ENCODE results near the gene RPIA. TPM values are rescaled to one million over a fixed set of nuclear protein-coding genes. Genes with fewer than 3 reads are reported as not detected.

The RPIA gene
- total RNA-seq, 2 donors from 2014 or later: 9.2 to 10.9 TPM

DNA sequence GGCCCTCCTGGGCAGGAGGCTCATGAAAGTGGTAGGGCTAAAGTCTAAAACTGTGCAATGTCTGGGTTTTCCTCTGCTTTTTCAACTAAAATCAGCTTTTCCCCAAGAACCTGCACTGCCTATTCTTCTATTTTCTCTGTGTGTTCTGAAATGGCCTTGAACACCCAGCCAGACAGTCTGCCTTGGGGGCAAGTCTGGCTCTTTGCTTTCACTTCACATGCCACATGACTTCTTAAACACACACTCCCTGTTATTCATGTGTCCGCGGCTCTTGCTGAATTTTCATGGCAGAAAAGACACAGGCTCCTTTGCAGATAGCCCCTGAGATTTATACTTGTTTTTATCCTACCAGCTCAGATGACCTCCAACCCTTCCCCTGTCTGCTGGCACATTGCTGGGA lies 10.6 kb upstream of the RPIA start:
- no peak for DNase-seq (ENCODE audit: low spot score)
- intact Hi-C loops (cut with DNase I): no loop called here

DNA sequence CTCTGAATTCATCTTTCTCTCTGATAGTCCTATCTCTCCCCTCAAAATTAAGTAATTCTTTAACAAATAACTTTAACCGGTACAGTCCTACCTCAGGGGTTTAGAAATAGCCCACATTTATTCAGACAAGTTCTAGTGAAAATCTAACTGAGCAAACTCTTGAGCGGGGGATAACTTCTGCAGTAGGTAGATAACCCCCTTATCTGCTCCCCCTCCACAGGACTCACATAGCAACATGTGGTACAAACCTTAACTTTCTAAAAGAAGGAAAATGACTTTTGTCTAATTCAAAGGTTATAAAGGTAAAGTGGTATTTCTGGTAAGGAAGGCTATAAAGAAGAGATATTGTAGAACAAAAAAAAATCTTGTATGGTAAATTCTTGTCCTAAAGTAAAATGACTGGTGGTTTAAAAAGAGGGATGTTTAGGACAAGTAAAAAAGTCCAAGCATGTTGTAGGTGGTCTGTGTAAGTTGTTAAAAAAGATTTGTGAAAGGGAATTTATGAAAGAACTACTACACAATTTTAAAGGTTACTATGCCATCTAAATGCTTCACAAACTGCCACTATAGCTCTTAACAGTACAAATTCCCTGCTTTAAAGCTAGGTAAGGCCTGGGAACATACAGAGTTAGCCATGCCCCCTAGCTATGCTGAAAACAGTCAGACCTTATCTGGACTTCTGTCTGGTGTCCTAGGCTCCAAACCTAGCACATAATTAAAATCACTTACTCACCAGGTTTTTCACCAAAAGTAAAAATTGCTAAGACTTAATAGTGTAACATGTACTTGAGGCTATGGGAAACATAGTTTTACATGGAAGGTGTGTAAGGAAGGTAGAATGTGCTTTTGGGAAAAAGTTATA lies 8.1 kb upstream of the RPIA start:
- DNase-seq (ENCODE audit: low spot score): no peak

DNA sequence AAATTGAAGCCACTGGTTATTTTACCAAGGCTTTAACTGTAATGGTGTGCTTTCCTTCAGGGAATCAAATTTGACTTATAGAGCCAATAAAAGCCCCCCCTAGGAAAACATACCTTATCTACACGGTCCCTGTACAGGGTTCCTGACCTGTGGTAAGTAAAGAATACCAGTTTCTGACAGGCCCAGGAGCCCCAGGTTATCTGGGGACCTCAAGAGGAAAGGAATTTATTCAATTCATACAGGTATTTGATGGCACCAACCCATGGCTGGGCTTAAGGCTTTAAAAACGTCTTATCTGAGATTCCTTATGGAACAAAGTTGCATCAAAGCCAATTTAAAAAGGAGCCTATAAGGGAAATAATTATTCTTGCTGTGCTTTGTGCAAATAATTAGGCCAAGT lies 7.0 kb upstream of the RPIA start:
- no peak for DNase-seq (ENCODE audit: low spot score)
- intact Hi-C loops (cut with DNase I): no loop called here

More for the DNA sequence above, 8.1 kb upstream of the RPIA start:
- intact Hi-C loops (cut with DNase I): no loop called here

DNA sequence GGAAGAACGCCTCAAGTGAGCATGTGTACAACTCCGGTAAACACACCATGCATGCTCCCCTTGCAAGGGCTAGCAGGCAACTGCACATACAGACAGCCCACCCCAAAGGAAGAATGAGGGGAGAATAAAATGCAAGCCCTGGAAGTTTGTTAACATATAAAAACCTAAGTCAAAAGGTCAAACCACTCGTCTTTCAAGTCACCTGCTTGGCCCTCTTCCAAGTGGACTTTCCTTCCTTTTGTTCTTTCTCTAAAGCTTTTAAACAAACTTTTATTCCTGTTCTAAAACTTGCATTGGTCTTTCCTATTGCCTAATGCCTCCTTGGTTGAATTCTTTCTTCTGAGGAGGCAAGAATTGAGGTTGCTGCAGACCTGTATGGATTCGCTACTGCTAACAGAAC lies 5.2 kb upstream of the RPIA start:
- intact Hi-C loops (cut with DNase I): no loop called here
- no peak for DNase-seq (ENCODE audit: low spot score)

DNA sequence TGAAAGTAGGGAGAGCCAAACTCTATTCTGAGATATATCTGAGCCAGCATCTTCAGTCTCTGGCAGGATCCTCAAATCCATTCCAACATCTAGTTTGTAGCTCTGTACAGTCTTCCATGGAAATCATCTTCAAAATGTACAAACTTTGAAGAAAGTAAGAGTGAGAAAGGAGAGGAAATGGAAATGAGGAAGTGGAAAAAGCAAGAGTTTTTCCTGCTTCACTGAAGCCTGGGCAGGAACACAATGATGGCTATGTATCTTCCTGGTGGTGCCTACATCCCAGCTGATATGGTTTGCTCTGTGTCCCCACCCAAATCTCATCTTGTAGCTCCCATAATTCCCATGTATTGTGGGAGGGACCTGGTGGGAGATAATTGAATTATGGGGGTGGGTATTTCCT lies 4.1 kb upstream of the RPIA start:
- intact Hi-C loops (cut with DNase I): no loop called here

DNA sequence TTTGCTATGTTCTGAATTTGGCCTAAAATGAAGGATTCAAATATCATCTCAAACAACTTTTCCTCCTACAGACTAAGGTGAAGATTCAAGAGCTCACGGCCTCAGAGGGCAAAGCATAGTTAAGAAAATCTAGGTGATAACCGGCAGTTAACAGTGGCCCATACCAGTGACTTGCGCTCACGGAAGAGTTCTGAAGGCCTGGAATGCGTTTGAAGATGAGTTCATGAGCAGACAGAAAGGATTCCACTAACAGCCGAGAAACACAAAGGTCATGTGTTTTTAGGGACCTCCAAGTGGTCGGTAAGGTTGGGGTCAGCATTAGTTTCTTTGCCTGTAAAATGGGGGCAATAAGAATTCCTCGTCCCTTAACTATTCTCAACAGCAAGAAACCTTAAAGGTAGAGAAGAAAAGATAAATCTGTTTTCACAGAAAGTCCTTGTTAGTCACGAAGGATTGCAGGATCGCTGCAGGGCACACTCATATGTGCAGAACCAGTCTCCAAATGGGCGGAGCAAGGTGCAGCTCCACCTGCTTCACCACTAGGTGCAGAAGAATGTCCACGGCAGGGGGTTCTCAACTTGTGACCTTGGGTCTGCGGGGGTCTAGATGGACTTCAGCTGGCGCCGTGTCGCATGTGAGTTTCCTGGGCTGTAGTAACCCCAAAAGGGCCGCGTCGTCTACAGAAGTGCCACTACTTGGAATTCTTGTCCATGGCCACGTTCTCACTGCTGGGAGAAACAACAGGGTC lies 708 bp upstream of the RPIA start:
- intact Hi-C loops (cut with DNase I): no loop called here
- no peak for DNase-seq (ENCODE audit: low spot score)

More for the DNA sequence above, 4.1 kb upstream of the RPIA start:
- no peak for DNase-seq (ENCODE audit: low spot score)

DNA sequence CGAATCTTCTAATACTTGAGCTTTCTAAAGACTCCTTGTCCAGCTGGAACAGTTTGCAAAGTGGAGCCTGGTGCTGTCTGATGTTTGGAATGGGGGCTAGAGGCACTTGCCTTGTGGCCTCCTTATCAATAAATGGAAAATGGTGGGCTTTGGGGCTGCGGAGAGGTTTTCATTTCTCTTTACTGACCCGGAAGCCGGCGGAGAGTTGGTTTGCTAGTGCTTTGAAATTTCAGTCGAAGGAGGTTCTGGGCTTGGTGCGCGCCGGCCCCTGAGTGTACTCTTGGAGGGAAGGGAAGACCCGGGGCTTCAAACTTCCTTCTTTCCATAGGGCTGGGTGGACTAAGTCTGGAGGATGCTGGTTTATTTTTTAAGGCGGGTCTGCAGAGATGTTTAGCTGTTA lies 714 bp downstream of the RPIA start:
- intact Hi-C loops (cut with DNase I): no loop called here
- no peak for DNase-seq (ENCODE audit: low spot score)

DNA sequence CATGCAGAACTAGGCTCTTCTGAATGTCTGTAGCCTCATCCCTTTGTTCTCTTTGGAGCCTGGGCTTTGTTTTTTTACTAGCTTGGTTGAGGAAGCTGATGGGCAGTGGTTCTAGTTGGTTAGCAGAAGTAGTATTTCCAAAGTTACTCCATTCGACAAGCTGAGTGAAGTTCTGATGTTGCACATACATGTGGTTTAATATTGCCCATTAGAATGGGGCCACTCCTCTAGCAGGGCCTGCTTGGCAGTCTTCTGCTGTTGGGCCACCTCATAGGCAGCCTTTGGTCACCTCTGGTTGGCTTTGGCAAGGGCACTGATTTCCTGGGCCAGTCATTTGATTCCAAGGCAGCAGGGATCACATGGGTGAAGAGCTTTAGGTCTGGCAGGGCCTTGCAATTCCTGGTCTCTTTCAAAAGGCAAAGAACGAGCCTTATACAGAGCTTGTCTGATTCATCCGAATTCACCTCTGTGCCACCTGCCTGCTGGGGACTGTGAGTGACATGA lies 2.5 kb downstream of the RPIA start:
- intact Hi-C loops (cut with DNase I): no loop called here
- no peak for DNase-seq (ENCODE audit: low spot score)

DNA sequence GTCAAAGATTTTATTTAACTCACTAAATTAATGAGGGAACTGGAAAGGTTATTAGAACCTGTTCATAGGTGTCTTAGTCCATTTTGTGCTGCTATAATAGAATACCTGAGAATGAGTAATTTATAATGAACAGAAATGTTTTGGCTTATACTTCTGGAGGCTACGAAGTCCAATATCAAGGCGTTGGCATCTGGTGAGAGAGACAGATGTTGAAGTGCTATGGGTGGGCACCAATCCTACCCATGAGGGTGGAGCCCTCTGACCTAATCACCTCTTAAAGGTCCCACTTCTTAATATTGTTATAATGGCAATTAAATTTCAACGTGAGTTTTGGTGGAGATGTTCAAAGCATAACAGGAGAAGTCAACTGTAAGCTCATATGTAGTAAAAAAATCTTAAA lies 5.1 kb downstream of the RPIA start:
- no peak for DNase-seq (ENCODE audit: low spot score)
- intact Hi-C loops (cut with DNase I): no loop called here

DNA sequence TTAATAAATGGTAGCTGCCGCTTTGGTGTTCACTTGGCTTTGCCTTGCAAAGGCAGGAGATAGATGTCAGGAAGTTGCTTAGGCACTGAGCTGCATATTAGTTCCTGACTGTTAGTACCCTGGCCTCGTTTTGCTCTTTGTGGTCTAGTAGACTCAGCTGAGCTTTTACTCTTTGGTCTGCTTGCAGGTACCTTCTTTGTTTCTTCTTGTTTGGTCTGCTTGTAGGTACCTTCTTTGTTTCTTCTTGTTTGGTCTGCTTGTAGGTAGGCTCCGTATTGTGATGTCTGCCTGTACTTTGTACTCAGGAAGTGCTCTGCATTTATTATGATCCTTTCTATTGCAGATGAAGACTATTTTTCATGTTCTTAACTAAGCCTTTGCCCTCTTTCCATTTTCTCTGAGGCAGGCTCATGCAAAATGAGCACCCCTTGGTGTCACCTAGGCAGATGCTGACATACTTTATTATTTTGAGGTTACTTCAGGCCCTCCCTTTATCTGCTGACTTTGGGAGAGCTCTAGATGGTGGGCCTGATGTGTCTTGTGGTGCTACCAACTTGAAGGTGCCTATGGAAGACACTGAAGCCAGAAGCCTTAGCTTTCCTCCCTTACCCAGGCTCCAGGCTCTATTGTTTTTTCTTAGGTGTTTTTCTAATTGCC lies 6.0 kb downstream of the RPIA start:
- intact Hi-C loops (cut with DNase I): no loop called here
- DNase-seq (ENCODE audit: low spot score): no peak

DNA sequence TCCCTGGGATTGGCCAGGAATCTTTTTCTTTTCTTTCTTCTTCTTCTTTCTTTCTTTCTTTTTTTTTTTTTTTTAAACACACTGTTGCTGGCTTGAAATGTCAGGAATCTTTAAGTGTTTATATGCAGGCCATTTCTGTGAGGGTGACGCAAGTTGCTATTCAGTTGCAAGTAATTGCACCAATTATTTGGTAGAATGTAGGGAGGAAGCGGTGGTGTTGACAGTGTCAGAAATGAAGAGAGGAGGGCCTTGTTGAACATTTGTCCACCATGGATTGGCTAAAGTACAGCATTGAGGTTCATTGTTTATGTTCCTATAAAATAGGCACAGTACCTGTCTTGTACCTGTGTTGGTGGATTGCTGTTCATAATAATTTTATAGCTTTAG lies 6.5 kb downstream of the RPIA start:
- no peak for DNase-seq (ENCODE audit: low spot score)
- intact Hi-C loops (cut with DNase I): no loop called here

DNA sequence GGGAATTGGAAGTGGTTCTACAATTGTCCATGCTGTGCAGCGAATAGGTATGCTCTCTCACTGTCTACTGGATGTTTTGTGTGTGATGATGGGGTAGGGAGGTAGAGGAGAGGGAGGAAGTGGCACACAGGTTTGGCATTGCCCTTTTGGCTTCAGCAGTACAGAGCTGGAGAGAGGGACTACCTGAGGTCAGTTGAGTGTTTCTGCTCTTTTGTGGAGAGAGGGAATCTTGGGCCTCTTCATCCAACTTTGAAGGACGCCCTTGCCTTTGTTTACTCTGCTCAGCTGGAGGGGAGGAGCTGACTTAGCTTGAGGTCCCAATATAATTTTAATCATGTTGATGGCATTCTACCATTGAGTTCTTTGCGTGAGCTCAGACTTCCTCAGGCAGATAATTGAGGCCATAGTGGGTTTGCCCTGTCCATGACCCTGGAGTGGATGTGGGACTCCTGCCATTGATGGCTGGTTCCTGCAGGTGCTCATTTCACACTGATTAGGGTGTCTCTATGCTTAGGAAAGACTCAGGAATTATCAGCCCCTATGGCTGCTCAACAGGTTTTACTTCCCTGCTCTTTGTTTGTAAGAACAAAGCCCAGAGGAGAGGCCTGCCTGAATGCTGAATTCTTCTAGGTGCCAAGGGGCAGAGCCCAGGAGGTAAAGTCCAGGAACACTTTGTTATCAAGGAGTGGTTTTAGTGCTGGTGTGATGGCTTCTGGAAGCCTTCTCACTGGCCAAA lies 7.2 kb downstream of the RPIA start:
- no peak for DNase-seq (ENCODE audit: low spot score)
- intact Hi-C loops (cut with DNase I): no loop called here

DNA sequence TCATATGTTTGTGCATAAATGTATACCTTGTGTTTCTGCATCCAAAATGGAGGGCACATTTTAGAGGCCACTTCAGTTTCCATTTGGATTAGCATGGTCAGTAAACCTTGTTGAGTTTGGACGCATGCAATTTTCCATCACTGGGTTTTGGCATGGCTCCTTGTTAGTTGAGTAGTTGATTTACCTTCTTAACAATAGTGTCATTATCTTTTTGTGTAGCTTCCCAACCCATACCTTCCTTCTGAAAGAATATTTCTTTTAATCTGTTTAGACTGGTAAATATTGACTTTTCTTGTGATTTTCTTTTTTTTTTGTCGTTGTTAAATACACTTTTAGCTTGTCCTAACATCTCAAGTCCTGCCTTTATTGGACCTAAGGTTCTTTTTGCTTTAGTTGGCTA lies 15.5 kb downstream of the RPIA start:
- intact Hi-C loops (cut with DNase I): no loop called here

DNA sequence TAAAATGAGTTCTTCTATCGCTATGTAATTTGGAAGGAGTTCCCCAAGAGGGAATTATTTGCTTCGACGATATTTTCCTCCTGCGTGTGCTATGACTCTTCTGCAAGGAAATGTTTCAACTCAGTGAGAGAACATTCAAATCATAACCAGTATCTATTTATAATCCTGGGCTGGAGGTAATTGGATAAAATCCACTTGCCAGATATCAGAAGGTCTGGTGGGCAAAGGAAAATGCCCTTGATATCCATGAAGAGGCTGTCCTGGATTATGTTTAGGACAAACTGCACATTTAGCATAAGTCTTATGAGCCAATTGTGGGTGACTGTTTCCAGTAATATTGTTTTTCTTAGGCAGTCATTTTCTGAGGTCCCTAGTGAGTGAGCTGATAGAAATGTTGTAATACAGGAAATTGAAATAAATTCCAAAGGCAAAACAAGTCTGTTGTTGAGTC lies 17.7 kb downstream of the RPIA start:
- intact Hi-C loops (cut with DNase I): no loop called here
- DNase-seq (ENCODE audit: low spot score): no peak

More for the DNA sequence above, 15.5 kb downstream of the RPIA start:
- no peak for DNase-seq (ENCODE audit: low spot score)

DNA sequence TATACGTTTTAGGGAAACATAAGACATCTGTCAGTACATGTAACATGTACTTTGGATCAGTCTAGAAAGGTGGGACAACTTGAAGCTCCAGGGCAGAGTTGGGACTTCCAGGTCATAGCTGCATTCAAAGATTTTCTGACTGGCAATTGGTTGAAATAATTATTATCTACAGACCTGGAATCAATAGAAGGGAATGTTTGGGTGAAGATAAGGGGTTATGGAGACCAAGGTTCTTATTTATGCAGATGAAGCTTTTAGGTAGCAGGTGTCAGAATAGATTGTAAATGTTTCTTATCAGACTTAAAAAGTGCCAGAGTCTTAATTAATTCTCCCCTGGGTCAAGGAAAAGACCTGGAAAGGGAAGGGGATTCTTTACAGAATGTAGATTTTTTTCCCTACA lies 19.8 kb downstream of the RPIA start:
- no peak for DNase-seq (ENCODE audit: low spot score)
- intact Hi-C loops (cut with DNase I): no loop called here

DNA sequence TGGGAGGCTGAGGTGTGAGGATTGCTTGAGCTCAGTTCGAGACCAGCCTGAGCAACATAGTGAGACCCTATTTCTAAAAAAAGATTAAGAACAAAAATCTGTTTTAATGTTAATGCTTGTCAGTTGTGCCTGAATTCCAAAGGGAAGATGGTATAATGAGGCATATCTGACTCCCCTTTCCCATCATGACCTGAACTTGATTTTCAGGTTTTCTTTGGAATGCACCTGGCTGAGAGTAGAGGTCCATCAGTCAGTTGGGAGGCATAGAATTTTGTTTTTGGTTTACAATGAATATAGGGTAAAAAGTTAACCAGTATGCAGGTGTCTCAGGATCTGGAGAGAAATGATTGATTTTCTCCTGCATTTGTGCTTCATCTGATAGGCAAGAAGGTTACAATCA lies 20.4 kb downstream of the RPIA start:
- DNase-seq (ENCODE audit: low spot score): no peak
- intact Hi-C loops (cut with DNase I): no loop called here

DNA sequence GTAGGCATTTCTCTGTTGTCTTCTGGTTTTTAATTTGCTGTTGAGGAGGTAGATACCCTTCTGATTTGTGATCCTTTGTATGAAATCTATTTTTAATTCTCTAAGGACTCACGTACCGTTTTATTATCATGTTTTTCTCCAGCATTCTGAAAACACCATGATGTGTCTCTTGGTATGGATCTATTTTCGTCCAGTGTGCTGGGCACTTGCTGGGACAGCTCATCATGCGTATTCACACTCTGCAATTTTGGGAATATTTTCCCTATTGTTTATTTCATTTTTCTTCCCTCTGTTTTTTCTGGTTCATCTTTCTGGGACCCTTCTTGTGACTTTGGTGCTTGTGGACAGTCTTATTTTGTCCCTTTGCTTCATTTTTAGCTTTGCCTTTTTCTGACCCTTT lies 21.9 kb downstream of the RPIA start:
- DNase-seq (ENCODE audit: low spot score): no peak
- intact Hi-C loops (cut with DNase I): no loop called here

DNA sequence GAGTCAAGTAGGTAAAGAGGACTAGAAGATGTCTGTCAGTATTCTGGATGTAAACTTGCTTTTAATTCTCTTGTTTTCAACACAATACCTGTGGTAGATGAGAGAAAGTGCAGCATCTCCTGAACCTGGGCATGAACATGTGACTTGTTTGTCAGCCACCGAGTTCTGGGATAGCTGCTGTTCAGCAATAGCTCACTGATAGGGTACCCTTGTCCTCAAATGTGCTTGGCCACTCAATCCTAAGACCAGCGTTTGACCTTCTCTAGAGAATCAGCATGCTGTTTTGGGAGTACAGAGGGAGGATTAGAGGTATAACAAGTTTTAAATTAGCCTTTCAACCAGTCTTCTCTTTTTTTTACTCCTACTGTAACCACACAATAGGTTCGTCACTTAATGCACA lies 23.2 kb downstream of the RPIA start:
- no peak for DNase-seq (ENCODE audit: low spot score)
- intact Hi-C loops (cut with DNase I): no loop called here

DNA sequence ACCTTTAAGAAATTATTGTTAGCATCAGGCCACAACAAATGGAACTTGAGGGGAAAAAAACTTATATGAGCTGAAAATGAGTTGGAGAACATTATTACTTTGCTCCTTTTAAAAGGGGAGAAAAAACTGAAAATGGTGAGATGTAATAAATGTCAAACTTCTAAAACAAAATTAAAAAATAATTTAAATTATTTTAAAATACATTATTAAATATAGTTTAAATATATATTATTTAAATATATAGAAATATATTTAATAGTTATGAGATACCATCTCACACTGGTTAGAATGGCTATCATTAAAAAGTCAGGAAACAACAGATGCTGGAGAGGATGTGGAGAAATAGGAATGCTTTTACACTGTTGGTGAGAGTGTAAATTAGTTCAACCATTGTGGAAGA lies 28.9 kb downstream of the RPIA start:
- DNase-seq (ENCODE audit: low spot score): no peak
- intact Hi-C loops (cut with DNase I): no loop called here

All from posterior vena cava (tissue), 2 donors.